Activated gamma-delta T cell (primary cell): Measurements from ENCODE around the gene PDZD11.
"Not testable (repeated sequence)": the region's sequence is repeated elsewhere in the genome, so short reads cannot be mapped to it uniquely, and the experiment has no call there.

Experiments used
- DNase-seq: peaks from one replicate; lab custom pipeline; 2025; lab: John Stamatoyannopoulos, UW

PDZD11 gene

DNA sequence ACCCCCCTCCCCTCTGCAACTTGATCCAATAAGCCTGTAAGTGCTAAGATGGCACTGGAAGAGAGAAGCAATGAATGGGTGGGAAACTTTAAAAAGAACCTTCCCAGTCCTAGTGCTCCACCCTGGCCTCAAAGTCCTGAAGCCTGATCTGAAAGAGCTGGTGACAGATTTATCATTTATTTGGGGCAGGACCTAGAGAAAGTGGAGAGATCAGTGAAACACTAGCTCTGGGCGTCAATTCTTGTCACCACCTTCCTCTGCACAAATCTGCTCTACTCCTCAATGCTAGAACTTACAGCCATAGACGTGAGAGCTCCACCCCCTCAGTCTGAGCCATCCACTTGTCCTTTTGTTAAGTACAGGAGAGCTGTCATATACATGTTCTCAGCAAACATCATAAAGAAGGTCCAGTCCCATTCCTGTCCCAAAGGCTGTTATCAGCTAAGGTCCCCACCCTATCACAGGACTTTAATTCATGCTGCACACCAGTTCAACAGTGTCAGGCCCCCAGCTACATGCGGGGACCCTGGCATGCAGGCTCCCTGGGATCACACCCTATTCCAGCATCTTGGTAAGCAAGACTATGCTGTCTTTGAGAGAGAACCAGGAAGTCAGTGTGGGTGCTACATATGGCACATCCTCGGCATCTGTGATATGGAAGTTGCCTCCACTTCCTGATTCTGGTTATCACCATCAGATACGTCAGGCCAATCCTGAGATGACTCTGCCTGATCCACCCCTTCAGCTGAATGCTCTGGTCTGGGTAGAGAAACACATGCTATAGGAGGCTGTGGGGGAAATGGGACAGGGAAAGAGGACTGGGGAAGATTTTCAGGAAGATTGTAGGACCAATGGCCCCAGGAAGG is 32.1 kb downstream of the PDZD11 start:
- DNase-seq: no peak

DNA sequence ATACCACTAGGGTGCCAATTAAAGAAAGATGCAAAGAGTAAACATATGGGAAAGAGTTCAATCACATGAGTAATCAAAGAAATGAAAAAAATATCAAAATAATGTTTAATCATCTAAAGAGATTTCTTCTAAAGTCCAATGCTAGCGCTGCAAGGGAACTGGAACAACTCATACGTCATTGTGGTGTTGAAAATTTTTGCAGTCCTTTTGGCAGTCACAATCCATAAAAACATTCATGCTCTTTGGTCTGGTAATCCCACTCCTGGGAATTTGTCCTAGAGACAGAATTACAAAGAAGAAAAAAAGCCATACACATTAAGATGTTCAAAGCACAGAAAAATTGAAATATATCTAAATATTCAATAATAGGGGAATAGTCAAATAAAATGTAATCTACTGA is 34.3 kb downstream of the PDZD11 start:
- no peak for DNase-seq

DNA sequence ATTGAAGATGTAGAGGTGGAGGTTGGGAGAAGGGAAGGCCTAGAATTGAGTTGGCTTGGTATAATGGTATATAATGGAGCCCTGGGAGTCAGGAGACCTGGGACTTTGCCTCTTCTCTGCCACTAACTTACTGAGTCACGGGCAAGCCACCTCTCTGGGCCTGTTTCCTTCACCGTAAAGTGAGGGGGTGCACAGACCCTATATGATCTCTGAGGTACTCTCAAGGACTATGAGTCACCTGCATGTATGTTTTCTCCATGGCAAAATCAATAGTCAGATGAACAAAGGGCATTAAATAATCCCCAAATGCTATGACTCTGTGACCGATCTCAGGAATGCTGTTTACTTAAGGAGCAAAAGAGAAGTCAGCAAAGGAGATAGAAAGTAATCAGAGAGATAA is 34.8 kb downstream of the PDZD11 start:
- DNase-seq: no peak

DNA sequence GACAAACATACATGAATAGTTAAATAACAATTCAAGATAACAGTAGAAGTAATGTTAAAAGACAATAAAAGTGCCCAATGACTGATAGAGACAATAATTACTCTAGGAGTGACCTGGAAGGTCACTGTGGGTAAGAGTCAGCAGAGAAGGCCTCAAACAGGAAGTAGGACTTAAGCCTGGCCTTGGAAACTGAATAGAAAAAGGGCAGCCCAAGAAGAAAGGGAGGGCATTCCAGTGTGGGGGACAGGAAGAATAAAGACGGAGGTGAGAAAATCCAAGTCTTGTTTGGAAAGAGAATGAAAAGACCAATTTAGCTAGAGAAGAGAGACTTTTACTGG is 35.7 kb downstream of the PDZD11 start:
- DNase-seq: no peak

DNA sequence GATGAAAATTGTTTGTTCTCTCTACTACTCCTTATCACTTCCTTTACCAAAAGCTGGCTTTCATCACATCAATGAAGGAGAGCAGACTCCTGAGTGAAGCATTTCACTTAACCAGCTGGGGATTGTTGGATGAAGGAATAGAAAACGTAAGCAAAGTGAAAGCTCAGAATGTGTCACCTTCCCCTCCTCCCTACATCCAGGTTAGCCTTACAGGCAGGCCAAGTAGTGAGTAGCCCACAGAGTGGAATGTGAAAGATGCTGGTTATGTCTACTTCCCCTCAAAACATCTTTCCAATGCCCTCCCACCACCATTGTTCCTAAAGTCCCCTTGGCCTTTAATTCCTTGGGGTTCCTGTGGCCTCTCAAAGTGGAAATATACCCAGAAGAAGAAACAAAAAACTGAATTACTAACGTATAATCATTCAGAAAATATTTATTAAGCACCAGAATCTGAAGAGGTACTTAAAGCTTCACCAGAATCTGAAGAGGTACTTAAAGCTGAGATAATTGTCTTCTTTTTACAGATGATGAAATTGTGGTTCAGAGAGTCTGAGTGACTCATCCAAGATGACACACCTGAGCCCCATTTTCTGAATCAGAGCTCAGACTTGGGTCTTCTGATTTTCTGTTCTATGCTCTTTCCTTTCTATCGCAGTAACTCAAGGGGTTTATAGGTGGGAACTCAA is 36.2 kb downstream of the PDZD11 start:
- DNase-seq: no peak

DNA sequence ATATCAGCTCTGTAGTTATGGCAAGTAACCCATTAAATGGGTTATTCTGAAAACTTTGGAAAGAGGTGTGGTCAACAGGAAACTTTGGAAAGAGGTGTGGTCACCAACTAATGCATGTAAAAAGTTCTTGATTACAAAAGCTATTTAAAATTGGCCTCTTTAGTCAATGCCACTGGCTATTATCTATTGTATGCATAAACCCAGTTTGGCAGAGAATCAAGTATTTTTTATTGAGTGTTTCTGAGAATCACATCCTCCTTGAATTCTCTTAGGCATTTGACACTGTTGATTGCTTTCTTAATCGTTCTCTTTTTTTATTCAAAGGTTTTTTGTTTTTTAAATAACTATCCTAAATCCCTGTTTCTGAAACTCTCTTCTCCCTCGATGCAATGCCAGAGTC is 37.2 kb downstream of the PDZD11 start:
- no peak for DNase-seq

DNA sequence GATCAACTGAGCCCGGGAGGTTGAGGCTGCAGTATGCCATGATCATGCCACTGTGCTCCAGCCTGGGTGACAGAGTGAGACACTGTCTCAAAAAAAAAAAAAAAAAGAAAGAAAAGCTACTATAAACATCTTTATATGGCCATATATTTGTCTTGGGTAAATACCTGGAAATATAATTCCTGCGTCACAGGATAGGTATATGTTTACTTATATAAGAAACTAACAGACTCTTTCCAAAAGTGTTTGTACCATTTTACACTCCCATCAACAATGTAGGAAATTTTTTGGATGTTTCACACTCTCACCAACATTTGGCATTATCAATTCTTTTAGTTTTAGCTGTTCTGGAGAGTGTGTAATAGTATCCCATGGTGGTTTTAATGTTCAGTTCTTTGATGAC is 42.5 kb downstream of the PDZD11 start:
- no peak for DNase-seq

DNA sequence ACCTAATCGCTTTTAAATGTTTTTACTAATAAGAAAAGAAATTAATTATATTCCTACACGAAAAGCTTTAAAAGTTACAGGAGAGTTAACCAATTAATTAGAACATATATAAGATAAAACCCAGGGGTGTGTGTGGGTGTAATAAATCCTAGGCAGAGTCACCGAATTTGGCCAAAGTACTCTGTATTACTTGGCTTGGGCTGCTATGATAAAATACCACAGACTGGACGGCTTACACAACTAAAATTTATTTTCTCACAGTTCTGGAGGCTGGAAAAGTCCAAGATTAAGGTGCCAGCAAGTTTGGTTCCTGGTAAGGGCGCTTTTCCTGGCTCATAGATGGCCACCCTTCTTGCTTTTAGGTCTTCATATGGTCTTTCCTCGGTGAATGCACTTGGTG is 44.8 kb downstream of the PDZD11 start:
- DNase-seq: no peak

DNA sequence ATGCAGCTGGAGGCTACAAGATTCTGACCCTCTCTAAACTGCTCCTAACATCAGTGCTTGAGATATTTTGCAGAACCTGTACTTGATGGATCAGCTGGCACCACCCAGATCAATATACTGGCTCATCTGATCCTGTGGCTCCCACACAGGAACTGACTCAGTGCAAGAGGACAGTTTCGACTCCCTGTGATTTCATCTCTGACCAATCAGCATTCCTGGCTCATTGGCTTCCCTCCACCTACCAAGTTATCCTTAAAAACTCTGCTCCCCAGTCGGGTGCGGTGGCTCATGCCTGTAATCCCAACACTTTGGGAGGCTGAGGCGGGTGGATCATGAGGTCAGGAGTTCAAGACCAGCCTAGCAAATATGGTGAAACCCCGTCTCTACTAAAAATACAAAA is 46.1 kb downstream of the PDZD11 start:
- not testable (repeated sequence) for DNase-seq

DNA sequence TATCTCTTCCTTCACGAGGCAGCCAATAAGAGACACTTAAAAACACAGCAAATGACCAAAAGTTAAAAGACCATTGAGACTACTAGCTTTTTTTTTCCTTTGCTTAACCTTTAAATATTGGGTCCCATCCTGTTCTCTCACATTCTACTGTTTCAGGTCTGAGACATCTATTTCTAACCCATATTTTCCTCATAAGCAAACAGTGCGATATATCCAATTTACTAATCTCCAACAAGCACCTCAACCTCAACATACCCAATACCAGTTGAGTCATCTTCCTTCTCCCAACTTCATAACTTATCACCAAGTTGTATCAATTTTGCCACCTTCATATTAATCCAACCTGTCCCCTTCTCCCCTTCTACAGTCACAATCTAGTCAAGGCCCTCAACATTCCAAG is 48.2 kb downstream of the PDZD11 start:
- DNase-seq: no peak

DNA sequence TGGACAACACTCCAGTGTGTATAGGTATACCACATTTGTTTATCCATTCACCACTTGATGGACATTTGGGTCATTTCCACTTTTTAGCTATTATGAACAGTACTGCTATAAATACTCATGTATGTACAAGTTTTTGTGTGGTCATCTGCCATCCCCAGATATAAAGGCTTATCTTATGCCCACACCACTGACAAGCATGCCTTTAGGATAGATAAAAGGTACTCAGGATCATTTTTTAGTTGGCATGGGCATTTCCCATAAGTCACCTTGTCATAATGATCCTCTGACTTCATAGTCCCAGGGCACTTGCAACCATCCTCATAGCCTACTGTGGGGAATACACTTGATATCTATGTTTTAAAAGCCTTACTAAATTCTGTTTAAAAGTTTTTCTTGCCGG is 49.0 kb downstream of the PDZD11 start:
- DNase-seq: no peak
